Smooth muscle cell (in vitro differentiated cells): ENCODE results near the gene GGT5. TPM values are rescaled to one million over a fixed set of nuclear protein-coding genes. Genes with fewer than 3 reads are reported as not detected.
"Not testable (repeated sequence)": the region's sequence is repeated elsewhere in the genome, so short reads cannot be mapped to it uniquely, and the experiment has no call there.

Source experiments
- DNase-seq: peaks from one replicate; lab custom pipeline; 2025; ENCODE audit not compliant: unreplicated experiment; lab: John Stamatoyannopoulos, UW
- H2AFZ ChIP-seq: fragments of 200-600 bp; sonication (generic); 2 replicates; pipeline ENCODE4 v1.6.0; 2016; ENCODE audit warnings: antibody characterized with exemption, low read depth, mild to moderate bottlenecking
- H3F3A ChIP-seq: fragments of 200-600 bp; sonication (generic); 2 replicates; pipeline ENCODE4 v1.6.0; 2017; ENCODE audit warnings: antibody characterized with exemption, low read depth
- H3K27ac ChIP-seq: fragments of 200-600 bp; sonication (generic); 2 replicates; pipeline ENCODE4 v1.5.1; 2016; ENCODE audit warnings: low read depth, mild to moderate bottlenecking
- H3K27me3 ChIP-seq: fragments of 200-600 bp; sonication (generic); 2 replicates; pipeline ENCODE4 v1.6.1; 2016; ENCODE audit warnings: low read depth, mild to moderate bottlenecking
- H3K36me3 ChIP-seq: fragments of 200-600 bp; sonication (generic); 2 replicates; pipeline ENCODE4 v1.5.1; 2016; ENCODE audit warnings: low read depth
- H3K4me1 ChIP-seq: fragments of 200-600 bp; sonication (generic); 2 replicates; pipeline ENCODE4 v1.5.1; 2016; ENCODE audit warnings: low read depth
- H3K4me2 ChIP-seq: fragments of 200-600 bp; sonication (generic); 2 replicates; pipeline ENCODE4 v1.6.0; 2016; ENCODE audit warnings: mild to moderate bottlenecking
- H3K4me3 ChIP-seq: fragments of 200-600 bp; sonication (generic); 2 replicates; pipeline ENCODE4 v1.5.1; 2016; ENCODE audit warnings: mild to moderate bottlenecking
- H3K79me2 ChIP-seq: fragments of 200-600 bp; sonication (generic); 2 replicates; pipeline ENCODE4 v1.6.0; 2016; ENCODE audit warnings: low read depth, mild to moderate bottlenecking
- H3K9ac ChIP-seq: fragments of 200-600 bp; sonication (generic); 2 replicates; pipeline ENCODE4 v1.6.0; 2016; ENCODE audit warnings: low read depth
- H3K9me3 ChIP-seq: fragments of 200-600 bp; sonication (generic); replicated peaks from 2 replicates; pipeline ENCODE4 v1.5.1; 2016; ENCODE audit warnings: low read depth
- H4K20me1 ChIP-seq: fragments of 200-600 bp; sonication (generic); 2 replicates; pipeline ENCODE4 v1.6.0; 2016; ENCODE audit warnings: low read depth
- CTCF ChIP-seq: fragments of 200-600 bp; sonication (generic); IDR thresholded peaks from 2 replicates; pipeline ENCODE4 v1.5.1; 2017; ENCODE audit warnings: borderline replicate concordance, mild to moderate bottlenecking, antibody characterized with exemption; ENCODE audit not compliant: insufficient read depth, poor library complexity, severe bottlenecking
- WGBS: methylation state at CpG from one replicate; pipeline ENCODE4 v1.1.7; 2016; ENCODE audit warnings: low lambda C conversion rate; 5-methylcytosine and 5-hydroxymethylcytosine counted together
- polyA plus RNA-seq: library from polyadenylated mRNA; unstranded; fragments of >200 nt; fragmentation: Nextera tagmentation; extraction: Ambion mirVana; gene quantifications from 2 replicates; pipeline ENCODE4 v1.2.1, GENCODE V29; 2016
- total RNA-seq: library from RNA; depleted of rRNA; stranded (reverse); fragments of >200 nt; gene quantifications from 2 replicates; pipeline ENCODE4 v1.2.3, GENCODE V29; 2014

The GGT5 gene
- total and polyA plus RNA-seq, 2 experiments from 2014 or later, result 3.7 to 12.8 TPM

- Histone ChIP-seq H3K27ac (no peak overlapping the region), H2AFZ (no peak overlapping the region), H3K79me2 (no peaks in the 10 kb centered on the region), H3K4me2 (no peak overlapping the region), H3K9ac (no peak overlapping the region), H3K27me3 (no peaks in the 10 kb centered on the region), H3F3A (no peaks in the 10 kb centered on the region), H4K20me1 (no peaks in the 10 kb centered on the region), H3K9me3 (no peaks in the 10 kb centered on the region), H3K4me1 (peaks cover 3% of the 10 kb centered on the region), H3K4me3 (no peak overlapping the region), H3K36me3 (no peaks in the 10 kb centered on the region)
- DNase-seq, result no peak
- 97% methylated on average over 14 of the region's 16 CpGs for WGBS
- no peak for TF ChIP-seq CTCF
These were observed 59.8 kb downstream of the GGT5 start for GRCh38 chr22:24185001-24185500.

GRCh38 chr22:24184057-24184798, 60.7 kb downstream of the GGT5 start:
- DNase-seq, result no peak
- no peak for TF ChIP-seq CTCF
- 98% methylated on average over 16 of the region's 16 CpGs for WGBS

GRCh38 chr22:24183321-24184031, 61.4 kb downstream of the GGT5 start:
- no peak overlapping the region for H3K27ac ChIP-seq
- no peak overlapping the region for H3K4me2 ChIP-seq
- TF ChIP-seq CTCF, result no peak
- H3K4me3 ChIP-seq, result no peak overlapping the region
- no peak for DNase-seq
- H2AFZ ChIP-seq, result no peak overlapping the region
- no peaks in the 10 kb centered on the region for H4K20me1 ChIP-seq
- no peaks in the 10 kb centered on the region for H3K36me3 ChIP-seq
- 95% methylated on average over 24 of the region's 24 CpGs for WGBS
- H3K79me2 ChIP-seq, result no peaks in the 10 kb centered on the region
- no peaks in the 10 kb centered on the region for H3K9me3 ChIP-seq
- H3K9ac ChIP-seq, result no peak overlapping the region
- H3K4me1 ChIP-seq, result peaks cover 3% of the 10 kb centered on the region
- H3F3A ChIP-seq, result no peaks in the 10 kb centered on the region
- no peaks in the 10 kb centered on the region for H3K27me3 ChIP-seq

More at GRCh38 chr22:24184057-24184798, 60.7 kb downstream of the GGT5 start:
- Histone ChIP-seq H3K27ac (no peak overlapping the region), H3K9ac (no peak overlapping the region), H3K4me3 (no peak overlapping the region), H3F3A (no peaks in the 10 kb centered on the region), H2AFZ (no peak overlapping the region), H3K4me1 (peaks cover 3% of the 10 kb centered on the region), H3K4me2 (no peak overlapping the region), H3K36me3 (no peaks in the 10 kb centered on the region), H3K27me3 (no peaks in the 10 kb centered on the region), H3K79me2 (no peaks in the 10 kb centered on the region), H4K20me1 (no peaks in the 10 kb centered on the region), H3K9me3 (no peaks in the 10 kb centered on the region)

- not testable (repeated sequence) for DNase-seq, H3K4me3 ChIP-seq, H3K27me3 ChIP-seq, H3K79me2 ChIP-seq, H3K4me2 ChIP-seq, H3K9me3 ChIP-seq, H3K36me3 ChIP-seq, H4K20me1 ChIP-seq, H3F3A ChIP-seq, H3K27ac ChIP-seq, H3K9ac ChIP-seq, H3K4me1 ChIP-seq, H2AFZ ChIP-seq
- WGBS, result 95% methylated on average over 11 of the region's 11 CpGs
These were observed 62.0 kb downstream of the GGT5 start for GRCh38 chr22:24182900-24183246.
